HCT116 (cell line): ENCODE data around the gene CDY2A. TPM values are rescaled to one million over a fixed set of nuclear protein-coding genes. Genes with fewer than 3 reads are reported as not detected.
"Not testable (repeated sequence)": the region's sequence is repeated elsewhere in the genome, so short reads cannot be mapped to it uniquely, and the experiment has no call there.

ENCODE experiments used
- ATAC-seq: fragments of 200-7000 bp; cut with Tn5 transposase; 2 replicates; pipeline ENCODE4 v1.9.1; 2020; ENCODE audit warnings: mild to moderate bottlenecking, moderate library complexity
- BruUV-seq: library from RNA; stranded (reverse); fragments of 400-500 nt; replicated peaks from 2 replicates; lab custom pipeline; 2021; lab: Mats Ljungman, UMichigan
- CTCF ChIA-PET: fragments of 300-600 bp; sonication (Branson Sonifier 250); formaldehyde crosslinking; loops from one replicate; lab custom pipeline; 2021; ENCODE audit warnings: antibody characterized with exemption; lab: Charles Lee
- POLR2A ChIA-PET: fragments of 300-600, 350-600 bp; sonication (Branson Sonifier 250); formaldehyde crosslinking; loops from one replicate; lab custom pipeline; 2021; ENCODE audit warnings: antibody characterized with exemption; lab: Charles Lee
- RAD21 ChIA-PET, 2 experiments: fragments of 300-600 bp; sonication (Branson Sonifier 250); formaldehyde crosslinking; loops; one replicate each; lab custom pipeline; 2023; ENCODE audit warnings: low total read pairs in 2 of 2; ENCODE audit not compliant: uncharacterized antibody in 2 of 2, unreplicated experiment in 2 of 2, low non-redundant PET in 1 of 2; lab: Charles Lee
- DNase-seq: peaks from one replicate; pipeline ENCODE4 v3.0.0-alpha.2; 2010; ENCODE audit warnings: low read depth, low spot score
- H2AFZ ChIP-seq: fragments of 200-600 bp; shearing (Covaris generic), sonication (generic); 2 replicates; pipeline ENCODE4 v1.6.1; 2017; ENCODE audit warnings: low read depth, mixed run types, mixed read lengths, antibody characterized with exemption, low read length; ENCODE audit not compliant: poor library complexity, severe bottlenecking
- H3K27ac ChIP-seq: 2 replicates; pipeline ENCODE4 v1.5.1; 2012; ENCODE audit warnings: low read depth, low read length
- H3K27me3 ChIP-seq: fragments of 200-600 bp; sonication (generic); 2 replicates; pipeline ENCODE4 v1.6.1; 2016; ENCODE audit warnings: mixed run types, low read length, mixed read lengths; ENCODE audit not compliant: insufficient read depth
- H3K36me3 ChIP-seq, 2 experiments: fragments of 200-500 bp in 1 of 2; fragments of 200-600 bp in 1 of 2; sonication (Bioruptor generic) in 1 of 2; sonication (generic) in 1 of 2; 2 replicates each; pipeline versions ENCODE4 v1.5.1 to v1.6.1; 2014 to 2016; ENCODE audit warnings: low read length in 2 of 2, inconsistent platforms in 1 of 2, mixed read lengths in 1 of 2, mixed run types in 1 of 2; ENCODE audit not compliant: insufficient read depth in 2 of 2, control insufficient read depth in 1 of 2
- H3K4me1 ChIP-seq, 2 experiments: fragments of 200-600 bp in 1 of 2; sonication (generic) in 1 of 2; 2 replicates each; pipeline versions ENCODE4 v1.5.1 to v1.6.1; 2012 to 2017; ENCODE audit warnings: low read length in 2 of 2, inconsistent platforms in 1 of 2, mild to moderate bottlenecking in 1 of 2, mixed read lengths in 1 of 2, mixed run types in 1 of 2, moderate library complexity in 1 of 2; ENCODE audit not compliant: insufficient read depth in 2 of 2, control insufficient read depth in 1 of 2
- H3K4me2 ChIP-seq: fragments of 200-600 bp; sonication (generic); 2 replicates; pipeline ENCODE4 v1.6.1; 2017; ENCODE audit warnings: mixed run types, low read length, mixed read lengths
- H3K4me3 ChIP-seq, 2 experiments: fragments of 200-600 bp in 1 of 2; sonication (generic) in 1 of 2; replicated peaks in 1 of 2; 2 replicates each; pipeline ENCODE4 v1.5.1; 2011 to 2016; ENCODE audit warnings: low read length in 2 of 2, control low read depth in 1 of 2, low read depth in 1 of 2, mild to moderate bottlenecking in 1 of 2, mixed read lengths in 1 of 2, mixed run types in 1 of 2
- H3K79me2 ChIP-seq: fragments of 200-600 bp; sonication (generic); 2 replicates; pipeline ENCODE4 v1.6.1; 2017; ENCODE audit warnings: mild to moderate bottlenecking, mixed run types, low read length, moderate library complexity, mixed read lengths; ENCODE audit not compliant: insufficient read depth
- H3K9ac ChIP-seq: fragments of 200-600 bp; sonication (generic); 2 replicates; pipeline ENCODE4 v1.6.1; 2016; ENCODE audit warnings: low read length, mixed read lengths
- H3K9me2 ChIP-seq: fragments of 200-600 bp; sonication (generic), shearing (Covaris generic); 2 replicates; pipeline ENCODE4 v1.6.1; 2017; ENCODE audit warnings: mixed run types, mild to moderate bottlenecking, moderate library complexity; ENCODE audit not compliant: insufficient read depth
- H3K9me3 ChIP-seq, 2 experiments: fragments of 200-500 bp in 1 of 2; fragments of 200-600 bp in 1 of 2; sonication (Bioruptor generic) in 1 of 2; sonication (generic) in 1 of 2; 2 replicates each; pipeline ENCODE4 v1.6.1; 2014 to 2017; ENCODE audit warnings: low read length in 2 of 2, mixed read lengths in 2 of 2, inconsistent platforms in 1 of 2, low read depth in 1 of 2, mild to moderate bottlenecking in 1 of 2, mixed run types in 1 of 2, moderate library complexity in 1 of 2; ENCODE audit not compliant: control insufficient read depth in 1 of 2, insufficient read depth in 1 of 2
- H4K20me1 ChIP-seq: fragments of 200-600 bp; sonication (generic), shearing (Covaris generic); 2 replicates; pipeline ENCODE4 v1.6.1; 2017; ENCODE audit warnings: mixed run types, mild to moderate bottlenecking, moderate library complexity; ENCODE audit not compliant: insufficient read depth
- intact Hi-C: fragments of 100-400 bp; cut with micrococcal nuclease; formaldehyde crosslinking; loops from 2 replicates; pipeline ENCODE4 v1.10.0; 2022
- total RNA-seq: library from RNA; stranded (reverse); gene quantifications from one replicate; pipeline ENCODE4 v1.2.1, GENCODE V29; 2021; ENCODE audit not compliant: unreplicated experiment

CDY2A gene
- total RNA-seq, 1 experiment from 2014 or later, result not detected

GRCh38 chrY:18073464-18073863 is 47.9 kb downstream of the CDY2A start:
- intact Hi-C loops, H3K4me3 ChIP-seq, POLR2A ChIA-PET, H3K4me2 ChIP-seq, RAD21 ChIA-PET, BruUV-seq, CTCF ChIA-PET, H3K9ac ChIP-seq, H3K79me2 ChIP-seq, H3K4me1 ChIP-seq, H3K9me2 ChIP-seq, ATAC-seq, H2AFZ ChIP-seq, H3K9me3 ChIP-seq, H3K27ac ChIP-seq, DNase-seq, H3K27me3 ChIP-seq, H3K36me3 ChIP-seq, H4K20me1 ChIP-seq: not testable (repeated sequence)

Other genes starting within 250 kb of the CDY2A start
- gene CDY2B, start 145.6 kb upstream of the CDY2A start, total RNA-seq, result not detected